ENCODE data around the gene BEST1. TPM values are rescaled to one million over a fixed set of nuclear protein-coding genes. Genes with fewer than 3 reads are reported as not detected.

BEST1 gene
- total RNA-seq, 4 donors from 2014 or later: 0.08 to 2.7 (median 0.39) TPM

GRCh38 chr11:61905067-61905696 lies 45.0 kb upstream of the BEST1 start:
- Histone ChIP-seq H3K36me3 (peaks cover 0 to 42% (median 6%) of the 10 kb centered on the region in 3 donors), H3K4me3 (no peak overlapping the region), H3K4me1 (peaks cover 0 to 20% (median 0%) of the 10 kb centered on the region in 3 donors), H3K9me3 (no peaks in the 10 kb centered on the region), H3K27ac (no peak overlapping the region), H3K27me3 (peaks cover 0 to 7% (median 0%) of the 10 kb centered on the region in 4 donors)
- TF ChIP-seq CTCF (IDR thresholded peaks at IDR 0.05) (no peak), POLR2A (IDR thresholded peaks at IDR 0.05) (no peak)
- intact Hi-C loops (cut with DNase I): no loop called here
- DNase-seq: no peak
- 88 to 89% methylated on average over 10 to 11 of the region's 13 CpGs for WGBS, 2 donors

GRCh38 chr11:61905801-61906521 lies 44.2 kb upstream of the BEST1 start:
- intact Hi-C loops (cut with DNase I): no loop called here
- peaks cover 0 to 28% (median 4%) of the 10 kb centered on the region in 3 donors for H3K4me1 ChIP-seq
- 100% methylated on average over 1 of the region's 14 CpGs; no CpG with 5 or more reads in 1 of the 2 donors for WGBS, 2 donors
- DNase-seq: no peak
- TF ChIP-seq POLR2A (IDR thresholded peaks at IDR 0.05): no peak
- no peak for TF ChIP-seq CTCF (IDR thresholded peaks at IDR 0.05)
- no peak overlapping the region for H3K27ac ChIP-seq
- peaks cover 0 to 7% (median 0%) of the 10 kb centered on the region in 4 donors for H3K27me3 ChIP-seq
- no peaks in the 10 kb centered on the region for H3K9me3 ChIP-seq
- H3K4me3 ChIP-seq: no peak overlapping the region
- H3K36me3 ChIP-seq: peaks cover 0 to 40% (median 6%) of the 10 kb centered on the region in 3 donors

- no peak overlapping the region for H3K4me3 ChIP-seq
- peaks cover 0 to 37% (median 6%) of the 10 kb centered on the region in 3 donors for H3K36me3 ChIP-seq
- TF ChIP-seq CTCF (IDR thresholded peaks at IDR 0.05): no peak
- no peak for TF ChIP-seq POLR2A (IDR thresholded peaks at IDR 0.05)
- no peak for DNase-seq
- WGBS, 2 donors: 52 to 100% methylated on average over 1 to 3 of the region's 14 CpGs
- H3K27me3 ChIP-seq: peaks cover 0 to 7% (median 0%) of the 10 kb centered on the region in 4 donors
- intact Hi-C loops (cut with DNase I): no loop called here
- H3K27ac ChIP-seq: no peak overlapping the region
- H3K9me3 ChIP-seq: no peaks in the 10 kb centered on the region
- peaks cover 0 to 33% (median 4%) of the 10 kb centered on the region in 3 donors for H3K4me1 ChIP-seq
Observed at GRCh38 chr11:61906522-61906909, 43.6 kb upstream of the BEST1 start.

- Histone ChIP-seq H3K4me3 (no peak overlapping the region), H3K36me3 (peaks cover 0 to 37% (median 6%) of the 10 kb centered on the region in 3 donors), H3K4me1 (peaks cover 5 to 41% (median 5%) of the 10 kb centered on the region in 3 donors), H3K27me3 (peaks cover 0 to 7% (median 0%) of the 10 kb centered on the region in 4 donors), H3K9me3 (no peaks in the 10 kb centered on the region), H3K27ac (no peak overlapping the region)
- DNase-seq: no peak
- intact Hi-C loops (cut with DNase I): no loop called here
- TF ChIP-seq CTCF (IDR thresholded peaks at IDR 0.05): no peak
- TF ChIP-seq POLR2A (IDR thresholded peaks at IDR 0.05): no peak
- WGBS, 2 donors: 67 to 73% methylated on average over 8 to 10 of the region's 19 CpGs
Observed at GRCh38 chr11:61907282-61907681, 42.9 kb upstream of the BEST1 start.

Measured in esophagus squamous epithelium (tissue), 5 donors.